ENCODE data around the gene KIAA1755. TPM values are rescaled to one million over a fixed set of nuclear protein-coding genes. Genes with fewer than 3 reads are reported as not detected.

The KIAA1755 gene
- total and polyA plus RNA-seq, 12 donors, result 2.7 to 7.7 (median 5.2) TPM

DNA sequence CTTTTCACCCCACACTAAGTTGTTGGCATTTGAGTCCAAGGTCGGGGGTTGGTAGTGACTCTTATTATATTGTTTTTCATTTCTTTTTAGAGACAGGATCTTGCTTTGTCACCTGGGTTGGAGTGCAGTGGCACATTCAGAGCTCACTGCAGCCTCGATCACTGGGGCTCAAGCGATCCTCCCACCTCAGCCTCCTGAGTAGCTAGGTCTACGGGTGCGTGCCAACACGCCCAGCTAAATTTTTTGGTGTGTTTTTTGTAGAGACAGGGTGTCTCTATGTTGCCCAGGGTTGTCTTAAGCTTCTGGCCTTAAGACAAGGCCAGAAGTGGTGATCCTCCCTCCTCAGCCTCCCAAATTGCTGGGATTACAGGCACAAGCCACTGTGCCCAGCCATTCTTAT lies 70.4 kb downstream of the KIAA1755 start:
- no peaks in the 10 kb centered on the region for H3K36me3 ChIP-seq
- H3K4me3 ChIP-seq, result no peak overlapping the region
- peaks cover 0 to 22% (median 4%) of the 10 kb centered on the region in 9 donors for H3K4me1 ChIP-seq
- ATAC-seq (no peak), DNase-seq (no peak)
- 97 to 99% methylated on average over 6 of the region's 6 CpGs for WGBS, 2 donors
- TF ChIP-seq, protein P1, sequence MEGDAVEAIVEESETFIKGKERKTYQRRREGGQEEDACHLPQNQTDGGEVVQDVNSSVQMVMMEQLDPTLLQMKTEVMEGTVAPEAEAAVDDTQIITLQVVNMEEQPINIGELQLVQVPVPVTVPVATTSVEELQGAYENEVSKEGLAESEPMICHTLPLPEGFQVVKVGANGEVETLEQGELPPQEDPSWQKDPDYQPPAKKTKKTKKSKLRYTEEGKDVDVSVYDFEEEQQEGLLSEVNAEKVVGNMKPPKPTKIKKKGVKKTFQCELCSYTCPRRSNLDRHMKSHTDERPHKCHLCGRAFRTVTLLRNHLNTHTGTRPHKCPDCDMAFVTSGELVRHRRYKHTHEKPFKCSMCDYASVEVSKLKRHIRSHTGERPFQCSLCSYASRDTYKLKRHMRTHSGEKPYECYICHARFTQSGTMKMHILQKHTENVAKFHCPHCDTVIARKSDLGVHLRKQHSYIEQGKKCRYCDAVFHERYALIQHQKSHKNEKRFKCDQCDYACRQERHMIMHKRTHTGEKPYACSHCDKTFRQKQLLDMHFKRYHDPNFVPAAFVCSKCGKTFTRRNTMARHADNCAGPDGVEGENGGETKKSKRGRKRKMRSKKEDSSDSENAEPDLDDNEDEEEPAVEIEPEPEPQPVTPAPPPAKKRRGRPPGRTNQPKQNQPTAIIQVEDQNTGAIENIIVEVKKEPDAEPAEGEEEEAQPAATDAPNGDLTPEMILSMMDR (IDR thresholded peaks at IDR 0.05), result no peak
- H3K27ac ChIP-seq, result peak overlapping the region in 1 of 10 donors; percentile 52
- H3K9me3 ChIP-seq, result no peaks in the 10 kb centered on the region
- intact Hi-C loops (cut with DNase I), result no loop called here
- no peaks in the 10 kb centered on the region for H3K27me3 ChIP-seq

DNA sequence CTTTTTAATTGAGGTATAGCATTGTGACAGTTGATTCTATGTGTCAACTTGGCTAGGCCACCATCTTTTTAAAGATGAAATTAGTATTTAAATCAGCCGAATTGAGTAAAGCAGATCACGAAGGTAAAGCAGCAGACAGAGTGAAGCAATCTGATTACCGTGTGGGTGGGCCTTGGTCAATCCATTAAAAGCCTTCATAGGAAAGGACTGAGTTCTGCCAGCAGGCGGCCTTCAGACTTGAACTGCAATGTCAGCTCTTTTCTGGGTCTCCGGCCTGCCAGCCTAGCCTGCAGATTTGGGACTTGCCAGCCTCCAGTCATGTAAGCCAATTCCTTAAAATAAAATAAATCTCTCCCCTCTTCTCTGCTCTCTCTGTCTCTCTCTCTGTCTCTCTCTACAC lies 73.0 kb downstream of the KIAA1755 start:
- TF ChIP-seq, protein P1 (IDR thresholded peaks at IDR 0.05), result peak in 3 of 9 donors; percentile 17 to 22 (median 20)
- Histone ChIP-seq H3K4me3 (no peak overlapping the region), H3K36me3 (no peaks in the 10 kb centered on the region), H3K27me3 (no peaks in the 10 kb centered on the region), H3K9me3 (peaks cover 0 to 2% (median 0%) of the 10 kb centered on the region in 11 donors), H3K27ac (no peak overlapping the region), H3K4me1 (peaks cover 0 to 17% (median 4%) of the 10 kb centered on the region in 9 donors)
- DNase-seq, result no peak
- peak in 1 of 8 donors; percentile 34 for ATAC-seq
- intact Hi-C loops (cut with DNase I), result no loop called here
- 81 to 85% methylated on average over 5 of the region's 5 CpGs for WGBS, 2 donors

DNA sequence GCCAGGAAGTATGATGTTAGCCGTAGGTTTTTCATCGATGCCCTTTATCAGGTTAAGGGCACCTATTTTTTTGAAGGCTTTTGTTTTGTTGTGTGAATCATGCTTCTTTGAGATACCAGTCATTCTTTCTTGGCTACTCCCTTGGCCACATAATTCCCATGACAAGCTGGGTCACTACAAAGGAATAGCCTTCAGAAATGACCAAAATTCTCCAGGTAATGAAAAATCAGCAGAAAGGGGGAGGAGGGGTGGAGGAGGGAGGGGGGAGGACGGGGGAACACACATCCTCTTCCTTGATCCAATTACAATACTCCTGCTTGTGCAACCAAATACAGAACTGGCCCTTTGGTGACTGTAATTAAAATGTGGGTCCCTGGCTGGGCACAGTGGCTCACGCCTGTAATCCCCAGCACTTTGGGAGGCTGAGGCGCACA lies 73.7 kb downstream of the KIAA1755 start:
- H3K27ac ChIP-seq, result no peak overlapping the region
- intact Hi-C loops (cut with DNase I), result no loop called here
- H3K36me3 ChIP-seq, result no peaks in the 10 kb centered on the region
- H3K4me1 ChIP-seq, result peaks cover 0 to 15% (median 4%) of the 10 kb centered on the region in 9 donors
- H3K4me3 ChIP-seq, result no peak overlapping the region
- ATAC-seq (no peak), DNase-seq (no peak)
- H3K9me3 ChIP-seq, result peaks cover 0 to 9% (median 0%) of the 10 kb centered on the region in 11 donors
- TF ChIP-seq, protein P1 (IDR thresholded peaks at IDR 0.05), result no peak
- 64 to 67% methylated on average over 5 of the region's 5 CpGs for WGBS, 2 donors
- no peaks in the 10 kb centered on the region for H3K27me3 ChIP-seq

DNA sequence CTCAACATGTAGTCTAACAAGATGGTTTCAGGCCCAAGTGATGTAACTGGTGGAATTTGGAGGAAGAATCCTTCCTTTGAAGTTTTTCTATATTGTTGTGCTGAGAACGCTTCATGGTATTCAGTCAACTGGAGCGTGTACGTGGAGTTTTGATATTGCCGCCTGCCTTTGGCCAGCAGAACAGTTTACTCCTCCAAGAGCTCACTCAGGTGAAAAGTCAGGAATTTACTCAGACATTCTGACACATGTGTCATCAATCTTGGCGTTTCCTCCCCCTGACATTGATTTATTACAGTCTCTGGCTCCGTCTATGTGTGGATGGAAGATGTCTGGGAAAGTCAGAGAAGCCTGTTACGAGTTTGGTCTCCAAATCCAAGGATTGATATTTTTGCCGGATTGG lies 76.4 kb downstream of the KIAA1755 start:
- ATAC-seq (no peak), DNase-seq (no peak)
- H3K27ac ChIP-seq, result no peak overlapping the region
- intact Hi-C loops (cut with DNase I), result no loop called here
- WGBS, 2 donors, result 66 to 70% methylated on average over 8 of the region's 8 CpGs
- H3K36me3 ChIP-seq, result no peaks in the 10 kb centered on the region
- peaks cover 0 to 7% (median 0%) of the 10 kb centered on the region in 9 donors for H3K4me1 ChIP-seq
- no peak overlapping the region for H3K4me3 ChIP-seq
- no peaks in the 10 kb centered on the region for H3K27me3 ChIP-seq
- peaks cover 0 to 15% (median 0%) of the 10 kb centered on the region in 11 donors for H3K9me3 ChIP-seq
- TF ChIP-seq, protein P1 (IDR thresholded peaks at IDR 0.05), result no peak

Measured in heart right ventricle (tissue), 16 donors.